Karpas-422 (cell line): ENCODE results near the gene OR2T1. TPM values are rescaled to one million over a fixed set of nuclear protein-coding genes. Genes with fewer than 3 reads are reported as not detected.
"Not testable (repeated sequence)": the region's sequence is repeated elsewhere in the genome, so short reads cannot be mapped to it uniquely, and the experiment has no call there.

Source experiments
- DNase-seq: peaks from one replicate; pipeline ENCODE4 v3.0.0-alpha.2; 2015
- H2AFZ ChIP-seq: fragments of 200-600 bp; sonication (generic); 2 replicates; pipeline ENCODE4 v1.6.1; 2014; ENCODE audit warnings: antibody characterized with exemption, low read length, mixed read lengths
- H3K27ac ChIP-seq: fragments of 200-600 bp; sonication (generic); 2 replicates; pipeline ENCODE4 v1.5.1; 2014; ENCODE audit warnings: mild to moderate bottlenecking, low read length, moderate library complexity
- H3K27me3 ChIP-seq: fragments of 200-600 bp; sonication (generic); 2 replicates; pipeline ENCODE4 v1.6.1; 2014; ENCODE audit warnings: low read length, mixed read lengths
- H3K36me3 ChIP-seq: fragments of 200-600 bp; sonication (generic); 2 replicates; pipeline ENCODE4 v1.6.1; 2014; ENCODE audit warnings: low read length, mixed read lengths; ENCODE audit not compliant: insufficient read depth
- H3K4me1 ChIP-seq: fragments of 200-600 bp; sonication (generic); 2 replicates; pipeline ENCODE4 v1.6.1; 2014; ENCODE audit warnings: mild to moderate bottlenecking, low read length, mixed read lengths
- H3K4me2 ChIP-seq: fragments of 200-600 bp; sonication (generic); 2 replicates; pipeline ENCODE4 v1.6.1; 2014; ENCODE audit warnings: low read length, low read depth, mild to moderate bottlenecking; ENCODE audit not compliant: poor library complexity, severe bottlenecking
- H3K4me3 ChIP-seq: fragments of 200-600 bp; sonication (generic); 2 replicates; pipeline ENCODE4 v1.5.1; 2014; ENCODE audit warnings: mild to moderate bottlenecking, antibody characterized with exemption, low read length, mixed read lengths
- H3K79me2 ChIP-seq: fragments of 200-600 bp; sonication (generic); 2 replicates; pipeline ENCODE4 v1.6.1; 2014; ENCODE audit warnings: mild to moderate bottlenecking, low read length, mixed read lengths
- H3K9ac ChIP-seq: fragments of 200-600 bp; sonication (generic); 2 replicates; pipeline ENCODE4 v1.6.0; 2014; ENCODE audit warnings: low read length
- H3K9me2 ChIP-seq: fragments of 200-600 bp; sonication (generic), shearing (Covaris generic); replicated peaks from 2 replicates; pipeline ENCODE4 v1.6.0; 2014; ENCODE audit warnings: mild to moderate bottlenecking, low read length, moderate library complexity; ENCODE audit not compliant: insufficient read depth
- H3K9me3 ChIP-seq: fragments of 300-700, 200-600 bp; sonication (generic); 2 replicates; pipeline ENCODE4 v1.6.1; 2014; ENCODE audit warnings: low read length, mixed read lengths
- H4K20me1 ChIP-seq: fragments of 200-600 bp; sonication (generic); 2 replicates; pipeline ENCODE4 v1.6.1; 2014; ENCODE audit warnings: mild to moderate bottlenecking, antibody characterized with exemption, low read length, low read depth; ENCODE audit not compliant: insufficient read depth
- total RNA-seq: library from RNA; depleted of rRNA; stranded (reverse); fragments of >200 nt; shearing (Covaris generic); gene quantifications from 2 replicates; pipeline ENCODE4 v1.2.3, GENCODE V29; 2014; ENCODE audit warnings: low replicate concordance

OR2T1 gene
- total RNA-seq, 1 experiment from 2014 or later, result not detected

DNA sequence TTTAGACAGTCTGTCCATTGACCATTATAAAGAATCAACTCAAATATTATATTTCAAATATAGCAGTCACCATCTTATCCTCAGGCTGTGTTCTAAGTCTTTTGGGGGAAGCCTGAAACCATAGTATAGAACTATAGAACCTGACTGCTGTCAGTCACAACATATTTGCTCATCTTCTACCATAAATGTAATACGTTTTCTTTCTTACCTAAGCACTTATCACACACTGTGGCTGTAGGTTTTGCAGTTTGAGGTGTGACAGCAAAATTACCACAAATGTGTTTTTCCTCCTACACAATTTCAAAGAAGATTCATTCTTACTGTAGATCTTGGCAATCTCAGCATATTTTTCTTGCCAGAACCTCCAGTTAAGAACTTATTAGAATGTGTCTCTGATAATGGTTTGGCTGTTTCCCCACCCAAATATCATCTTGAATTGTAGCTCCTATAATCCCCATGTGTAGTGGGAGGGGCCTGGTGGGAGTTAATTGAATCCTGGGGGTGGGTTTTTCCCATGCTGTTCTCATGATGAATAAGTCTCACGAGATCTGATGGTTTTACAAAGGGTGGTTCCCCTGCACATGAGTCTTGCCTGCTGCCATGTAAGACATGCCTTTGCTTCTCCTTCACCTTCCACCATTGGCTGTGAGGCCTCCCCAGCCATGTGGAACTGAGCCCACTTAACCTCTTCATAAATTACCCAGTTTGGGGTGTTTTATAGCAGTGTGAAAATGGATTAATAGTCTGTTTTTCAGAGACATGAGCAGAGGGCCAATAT is 39.8 kb downstream of the OR2T1 start:
- H3K79me2 ChIP-seq, DNase-seq, H3K36me3 ChIP-seq, H3K4me1 ChIP-seq, H3K9me3 ChIP-seq, H3K4me3 ChIP-seq, H3K27ac ChIP-seq, H3K27me3 ChIP-seq, H4K20me1 ChIP-seq, H3K9me2 ChIP-seq, H3K9ac ChIP-seq, H3K4me2 ChIP-seq, H2AFZ ChIP-seq: not testable (repeated sequence)

DNA sequence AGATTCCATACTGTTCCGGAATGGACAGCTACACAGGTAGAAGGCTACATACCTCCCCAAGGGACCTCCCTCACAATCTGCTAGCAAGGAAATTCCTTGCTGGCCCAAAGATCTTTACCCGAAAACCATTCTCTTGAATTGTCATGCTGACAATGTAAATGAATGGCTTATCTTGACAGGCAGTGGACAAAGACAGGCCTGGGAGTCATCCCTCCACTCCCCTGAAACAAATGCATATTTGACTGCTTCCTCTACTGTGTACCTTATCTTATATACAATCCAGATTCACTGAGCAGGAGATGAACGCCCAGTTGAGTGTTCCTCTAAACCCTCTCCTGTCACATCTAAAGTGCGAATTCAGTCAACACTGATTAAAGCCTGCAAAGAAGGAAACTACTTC is 41.8 kb downstream of the OR2T1 start:
- not testable (repeated sequence) for H3K4me2 ChIP-seq, H3K36me3 ChIP-seq, H3K9me3 ChIP-seq, H4K20me1 ChIP-seq, DNase-seq, H3K27me3 ChIP-seq, H3K79me2 ChIP-seq, H3K4me1 ChIP-seq, H3K4me3 ChIP-seq, H3K9me2 ChIP-seq, H3K9ac ChIP-seq, H2AFZ ChIP-seq, H3K27ac ChIP-seq

DNA sequence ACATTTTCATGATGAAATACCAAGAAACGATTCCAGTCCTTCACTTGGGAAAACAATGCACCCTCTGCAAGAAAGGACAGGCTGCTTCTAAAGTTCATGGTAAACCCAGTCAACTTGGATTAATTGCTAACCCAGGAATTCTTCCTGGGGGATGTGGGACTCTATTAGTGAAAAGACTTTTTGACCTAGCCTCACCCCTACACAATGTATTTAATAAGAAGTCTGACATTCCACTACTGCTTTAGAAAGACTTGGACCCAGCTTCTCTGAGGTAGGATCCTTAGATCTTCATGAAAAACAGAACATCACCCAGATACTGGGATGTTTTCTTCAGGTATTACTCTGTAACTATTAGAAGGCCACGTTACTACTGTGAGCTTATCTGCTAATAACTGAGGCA is 42.6 kb downstream of the OR2T1 start, which contains the start of gene OR2T2:
OR2T2 (plus strand) TSS at position 239 of the 400 bp plus-strand sequence. CDS start 7,161 bp downstream, outside the sequence.
- not testable (repeated sequence) for H3K27me3 ChIP-seq, H3K79me2 ChIP-seq, H2AFZ ChIP-seq, H4K20me1 ChIP-seq, H3K9me2 ChIP-seq, H3K4me2 ChIP-seq, DNase-seq, H3K4me1 ChIP-seq, H3K9me3 ChIP-seq, H3K4me3 ChIP-seq, H3K36me3 ChIP-seq, H3K27ac ChIP-seq, H3K9ac ChIP-seq

DNA sequence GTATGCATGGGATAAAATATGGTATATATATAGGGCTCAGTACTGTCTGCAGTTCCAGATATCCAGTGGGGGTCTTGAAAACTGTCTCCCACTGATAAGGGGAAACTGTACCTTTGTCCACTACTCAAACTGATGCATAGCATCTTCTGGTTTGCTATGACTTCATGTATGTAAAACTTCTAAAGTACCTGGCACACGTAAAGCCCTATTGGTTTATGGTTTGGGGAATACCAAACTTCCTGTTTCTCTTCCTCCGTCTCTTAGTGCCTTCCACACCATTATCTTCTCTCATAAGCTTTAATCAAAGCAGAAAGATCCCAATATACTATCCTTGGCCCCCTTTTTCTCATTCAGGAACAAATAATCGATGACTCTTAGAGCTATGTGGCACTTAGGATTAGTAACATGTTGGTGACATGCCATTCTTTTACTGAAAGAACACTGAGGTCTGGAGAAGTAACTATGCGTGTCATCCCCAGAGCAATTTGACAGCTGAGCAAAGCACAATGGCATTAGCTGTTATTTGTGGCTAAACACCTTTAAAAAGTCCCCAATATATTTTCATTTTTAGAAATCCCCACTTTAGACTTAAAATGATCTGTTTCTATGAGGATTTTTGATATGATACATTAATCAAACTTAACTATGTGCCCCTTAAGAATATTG is 45.7 kb downstream of the OR2T1 start:
- H3K9ac ChIP-seq, H3K4me3 ChIP-seq, DNase-seq, H3K27ac ChIP-seq, H3K27me3 ChIP-seq, H3K79me2 ChIP-seq, H3K9me3 ChIP-seq, H4K20me1 ChIP-seq, H3K4me1 ChIP-seq, H3K4me2 ChIP-seq, H3K9me2 ChIP-seq, H2AFZ ChIP-seq, H3K36me3 ChIP-seq: not testable (repeated sequence)

DNA sequence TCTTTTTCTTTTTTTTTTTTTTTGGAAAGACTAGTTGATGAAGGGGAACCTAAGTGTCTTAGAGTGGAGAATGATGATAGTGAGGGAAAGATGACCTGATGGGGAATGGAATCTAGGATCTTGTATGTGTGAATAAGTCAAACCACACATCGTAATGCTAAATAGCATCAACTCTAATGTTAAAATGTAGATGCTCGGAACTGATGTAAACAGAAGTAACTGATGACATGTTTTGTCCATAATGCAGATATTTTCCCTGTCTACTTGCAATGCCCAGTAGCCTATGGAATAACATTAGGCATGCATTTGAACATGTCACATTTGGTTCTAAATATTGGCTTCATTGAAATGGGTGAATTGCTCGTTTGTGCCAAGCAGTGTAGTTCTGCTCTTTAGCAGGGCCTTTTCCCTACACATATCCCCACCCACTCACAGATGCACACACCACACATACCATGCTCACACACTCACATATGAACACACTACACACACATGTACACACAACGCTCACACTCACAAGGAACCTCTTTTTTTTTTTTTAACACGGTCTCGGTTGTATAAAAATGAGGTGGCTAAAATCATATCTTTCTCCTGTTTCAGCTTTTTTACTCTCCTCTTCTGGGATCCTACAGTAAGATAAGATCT is 47.1 kb downstream of the OR2T1 start:
- H3K4me1 ChIP-seq, H3K9me3 ChIP-seq, H3K27me3 ChIP-seq, H3K27ac ChIP-seq, H3K4me2 ChIP-seq, H4K20me1 ChIP-seq, H3K9ac ChIP-seq, H3K36me3 ChIP-seq, DNase-seq, H2AFZ ChIP-seq, H3K79me2 ChIP-seq, H3K9me2 ChIP-seq, H3K4me3 ChIP-seq: not testable (repeated sequence)

DNA sequence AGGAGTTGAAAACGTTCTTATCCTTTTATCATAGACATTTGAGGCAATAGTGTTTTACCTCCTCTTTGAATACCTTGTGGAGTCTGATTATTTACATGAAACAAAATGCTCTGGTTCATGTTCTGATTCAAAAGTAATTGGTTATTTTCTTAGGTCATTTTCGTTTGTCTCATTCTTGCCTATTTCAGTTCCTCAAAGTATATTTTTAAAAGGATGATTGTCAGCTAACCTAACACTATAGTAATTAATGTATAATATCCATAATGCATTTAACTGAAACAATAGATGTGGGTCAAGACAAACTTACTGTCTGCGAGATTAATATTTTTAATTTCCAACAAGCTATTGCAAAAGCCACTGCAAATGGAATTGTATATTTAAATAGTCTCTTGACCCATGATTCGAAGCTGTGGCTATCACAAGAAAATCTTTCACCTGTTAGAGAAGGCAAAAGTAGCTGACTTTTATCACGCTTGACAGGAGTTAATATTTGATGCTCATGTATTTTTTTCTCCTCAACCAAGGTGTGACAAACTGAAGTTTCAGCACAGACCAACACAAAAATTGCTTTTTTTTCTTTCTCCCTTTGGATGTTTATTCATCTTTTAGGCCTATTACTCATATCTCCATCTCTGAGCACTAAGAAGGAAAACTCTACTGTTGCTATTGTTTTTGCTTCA is 47.8 kb downstream of the OR2T1 start:
- H3K9ac ChIP-seq, H3K4me2 ChIP-seq, H3K27ac ChIP-seq: not testable (repeated sequence)

DNA sequence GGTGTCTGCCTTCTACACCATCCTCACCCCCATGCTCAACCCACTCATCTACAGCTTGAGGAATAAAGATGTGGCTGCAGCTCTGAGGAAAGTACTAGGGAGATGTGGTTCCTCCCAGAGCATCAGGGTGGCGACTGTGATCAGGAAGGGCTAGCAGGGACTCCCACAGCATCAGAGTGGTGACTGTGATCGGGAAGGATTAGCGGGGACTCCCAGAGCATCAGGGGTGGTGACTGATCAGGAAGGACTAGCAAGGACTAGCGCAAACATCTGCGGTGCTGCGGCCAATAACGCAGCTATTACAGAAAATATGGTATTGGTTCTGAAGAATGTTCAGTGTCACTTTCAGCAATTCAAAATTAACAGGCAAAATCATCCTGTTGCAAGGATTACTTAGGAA is 50.8 kb downstream of the OR2T1 start:
- H3K4me2 ChIP-seq, DNase-seq, H3K79me2 ChIP-seq, H3K4me1 ChIP-seq, H3K27me3 ChIP-seq, H3K27ac ChIP-seq, H3K9me3 ChIP-seq, H3K4me3 ChIP-seq, H3K9ac ChIP-seq, H4K20me1 ChIP-seq, H3K9me2 ChIP-seq, H3K36me3 ChIP-seq, H2AFZ ChIP-seq: not testable (repeated sequence)

More for the DNA sequence above, 47.8 kb downstream of the OR2T1 start:
- not testable (repeated sequence) for H3K4me3 ChIP-seq, H3K27me3 ChIP-seq, H4K20me1 ChIP-seq, H3K79me2 ChIP-seq, DNase-seq, H3K9me2 ChIP-seq, H3K36me3 ChIP-seq, H3K4me1 ChIP-seq, H3K9me3 ChIP-seq, H2AFZ ChIP-seq

DNA sequence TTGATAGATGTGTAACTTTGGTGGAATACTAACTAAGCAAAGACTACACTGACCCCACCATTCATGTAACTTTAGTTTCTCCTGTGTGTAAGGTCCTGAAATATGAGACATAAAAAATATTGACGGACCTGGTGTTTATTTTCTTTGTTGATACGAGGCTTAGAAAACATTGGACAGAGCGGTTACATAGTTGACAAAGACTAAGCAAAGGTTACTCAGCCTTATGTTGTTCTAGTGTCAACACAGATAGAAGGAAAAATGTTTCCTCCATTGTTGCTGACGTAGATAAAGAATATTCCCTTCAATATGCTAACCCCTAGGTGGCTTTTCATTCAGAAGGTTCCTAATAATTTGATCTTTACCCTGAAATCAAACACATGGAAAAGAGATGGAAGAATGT is 52.2 kb downstream of the OR2T1 start:
- H4K20me1 ChIP-seq, DNase-seq, H3K9me2 ChIP-seq, H3K79me2 ChIP-seq, H3K4me1 ChIP-seq, H2AFZ ChIP-seq, H3K36me3 ChIP-seq, H3K9me3 ChIP-seq, H3K9ac ChIP-seq, H3K27me3 ChIP-seq, H3K4me3 ChIP-seq, H3K27ac ChIP-seq, H3K4me2 ChIP-seq: not testable (repeated sequence)
